ENCODE measurements around the gene ADRB2.
"Not testable (repeated sequence)": the region's sequence is repeated elsewhere in the genome, so short reads cannot be mapped to it uniquely, and the experiment has no call there.

ADRB2 gene

DNA sequence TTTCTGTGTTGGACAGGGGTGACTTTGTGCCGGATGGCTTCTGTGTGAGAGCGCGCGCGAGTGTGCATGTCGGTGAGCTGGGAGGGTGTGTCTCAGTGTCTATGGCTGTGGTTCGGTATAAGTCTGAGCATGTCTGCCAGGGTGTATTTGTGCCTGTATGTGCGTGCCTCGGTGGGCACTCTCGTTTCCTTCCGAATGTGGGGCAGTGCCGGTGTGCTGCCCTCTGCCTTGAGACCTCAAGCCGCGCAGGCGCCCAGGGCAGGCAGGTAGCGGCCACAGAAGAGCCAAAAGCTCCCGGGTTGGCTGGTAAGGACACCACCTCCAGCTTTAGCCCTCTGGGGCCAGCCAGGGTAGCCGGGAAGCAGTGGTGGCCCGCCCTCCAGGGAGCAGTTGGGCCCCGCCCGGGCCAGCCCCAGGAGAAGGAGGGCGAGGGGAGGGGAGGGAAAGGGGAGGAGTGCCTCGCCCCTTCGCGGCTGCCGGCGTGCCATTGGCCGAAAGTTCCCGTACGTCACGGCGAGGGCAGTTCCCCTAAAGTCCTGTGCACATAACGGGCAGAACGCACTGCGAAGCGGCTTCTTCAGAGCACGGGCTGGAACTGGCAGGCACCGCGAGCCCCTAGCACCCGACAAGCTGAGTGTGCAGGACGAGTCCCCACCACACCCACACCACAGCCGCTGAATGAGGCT is at the start of gene ADRB2:
Gene ADRB2 (plus strand): TSS at position 559 of the 686 bp plus-strand sequence. CDS start 221 bp downstream, outside the sequence.
- DNase-seq (ENCODE audit: low read depth), result peak; percentile 96

- DNase-seq (ENCODE audit: low read depth), result peak; percentile 91
Observed at GRCh38 chr5:148776780-148777179, 49.6 kb upstream of the ADRB2 start.

- no peak for DNase-seq (ENCODE audit: low read depth)
Observed at GRCh38 chr5:148778882-148779281, 47.5 kb upstream of the ADRB2 start.

GRCh38 chr5:148780711-148781110 is 45.7 kb upstream of the ADRB2 start:
- DNase-seq (ENCODE audit: low read depth), result no peak

GRCh38 chr5:148781766-148782165 is 44.6 kb upstream of the ADRB2 start:
- DNase-seq (ENCODE audit: low read depth), result no peak

GRCh38 chr5:148785223-148785622 is 41.2 kb upstream of the ADRB2 start:
- DNase-seq (ENCODE audit: low read depth), result no peak

- peak; percentile 63 for DNase-seq (ENCODE audit: low read depth)
Observed at GRCh38 chr5:148786456-148786855, 40.0 kb upstream of the ADRB2 start.

- DNase-seq (ENCODE audit: low read depth), result peak; percentile 78
Observed at GRCh38 chr5:148788636-148789035, 37.8 kb upstream of the ADRB2 start.

DNA sequence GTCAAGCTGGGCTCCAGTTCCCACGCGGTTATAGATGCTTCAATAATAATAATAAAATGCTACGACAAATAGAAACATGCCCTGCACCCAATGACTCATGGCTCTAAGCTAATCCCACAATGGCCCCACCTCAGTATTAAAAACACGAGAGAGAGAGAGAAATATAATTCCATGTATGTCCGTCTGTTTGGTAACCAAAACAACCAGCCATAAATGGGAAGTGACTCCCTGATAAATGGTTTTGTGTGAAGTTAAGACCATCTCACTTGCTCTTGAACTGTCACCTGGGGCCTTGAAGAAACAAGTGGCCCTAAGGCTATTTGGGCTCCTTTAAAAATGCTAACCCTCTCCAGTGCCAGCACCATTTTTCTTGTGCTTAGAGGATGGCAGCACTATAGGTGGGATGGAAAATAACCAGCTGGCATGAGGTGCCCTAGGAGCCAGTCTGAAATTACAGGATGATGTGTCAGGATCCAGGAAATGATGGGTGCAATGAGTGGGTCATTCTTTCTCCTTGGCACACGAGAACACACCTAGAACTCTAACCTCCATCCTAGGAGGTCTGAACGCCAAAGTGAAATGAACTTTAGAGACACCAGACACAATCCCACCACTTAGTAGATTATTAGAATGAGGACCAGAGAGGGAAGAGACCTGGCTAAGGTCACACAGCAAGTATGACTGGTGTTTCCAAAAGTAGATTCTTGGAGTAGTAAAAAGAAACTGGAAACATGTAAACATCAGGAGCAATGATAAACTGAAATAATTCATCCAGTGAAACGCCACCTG is 35.7 kb upstream of the ADRB2 start:
- DNase-seq (ENCODE audit: low read depth), result peak; percentile 40

- DNase-seq (ENCODE audit: low read depth), result peak; percentile 87
Observed at GRCh38 chr5:148791334-148791667, 35.1 kb upstream of the ADRB2 start.

DNA sequence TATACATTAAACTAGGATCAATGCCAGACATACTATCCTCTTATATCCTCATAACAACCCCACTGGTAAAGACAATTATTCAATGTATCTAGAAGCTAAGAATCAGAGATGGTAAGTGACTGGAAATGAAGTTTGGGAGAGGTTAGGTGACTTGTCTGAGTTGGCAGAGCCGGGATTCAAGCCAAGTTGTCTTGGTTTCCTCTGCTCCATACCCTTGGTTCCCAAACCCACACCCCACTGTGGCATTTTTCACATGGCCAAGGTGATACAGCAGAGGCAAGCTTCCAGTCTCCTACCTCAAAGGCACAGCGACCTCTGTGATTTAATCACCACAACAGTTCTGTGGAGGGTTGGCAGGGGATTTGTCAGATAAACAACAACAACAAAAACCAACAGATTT is 34.7 kb upstream of the ADRB2 start:
- no peak for DNase-seq (ENCODE audit: low read depth)

DNA sequence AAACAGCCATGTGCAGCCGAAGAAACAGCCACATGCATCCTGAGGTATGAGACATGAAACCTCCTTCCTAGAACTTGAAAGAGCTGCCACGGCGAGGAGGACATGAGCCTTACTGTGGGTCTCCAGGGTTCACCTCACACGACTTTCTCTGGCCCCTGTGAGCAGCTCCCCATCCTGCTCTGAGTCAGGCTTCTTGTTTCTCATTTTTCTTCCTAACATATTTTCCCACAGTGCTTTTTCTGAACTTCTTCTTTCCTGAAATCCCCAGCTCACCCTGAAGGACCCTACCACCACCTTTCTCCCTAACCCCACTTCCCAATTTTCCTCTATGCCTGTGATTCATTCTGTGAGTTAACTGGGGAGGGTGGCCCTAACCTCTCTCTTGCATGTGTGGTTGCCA is 33.7 kb upstream of the ADRB2 start:
- DNase-seq (ENCODE audit: low read depth), result no peak

DNA sequence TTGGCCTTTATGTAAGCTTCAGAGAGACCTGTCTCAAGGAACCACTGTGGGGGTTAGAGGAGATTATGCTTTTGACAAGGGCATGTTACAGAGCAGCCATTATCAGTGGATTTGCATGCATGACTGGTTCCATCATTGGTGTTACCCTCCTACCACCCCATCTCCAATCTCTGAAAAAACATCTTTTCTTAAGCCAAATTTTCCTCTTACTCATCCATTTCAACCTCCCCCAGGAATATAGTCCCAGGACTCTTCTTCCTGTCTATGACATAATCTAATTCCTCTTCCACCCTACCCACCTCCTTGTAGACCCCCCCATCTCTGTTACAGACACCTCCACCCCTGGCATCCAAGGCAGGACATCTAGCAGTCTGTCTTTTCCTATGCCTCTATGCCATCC is 33.1 kb upstream of the ADRB2 start:
- no peak for DNase-seq (ENCODE audit: low read depth)

- DNase-seq (ENCODE audit: low read depth), result no peak
Observed at GRCh38 chr5:148794275-148794674, 32.1 kb upstream of the ADRB2 start.

DNA sequence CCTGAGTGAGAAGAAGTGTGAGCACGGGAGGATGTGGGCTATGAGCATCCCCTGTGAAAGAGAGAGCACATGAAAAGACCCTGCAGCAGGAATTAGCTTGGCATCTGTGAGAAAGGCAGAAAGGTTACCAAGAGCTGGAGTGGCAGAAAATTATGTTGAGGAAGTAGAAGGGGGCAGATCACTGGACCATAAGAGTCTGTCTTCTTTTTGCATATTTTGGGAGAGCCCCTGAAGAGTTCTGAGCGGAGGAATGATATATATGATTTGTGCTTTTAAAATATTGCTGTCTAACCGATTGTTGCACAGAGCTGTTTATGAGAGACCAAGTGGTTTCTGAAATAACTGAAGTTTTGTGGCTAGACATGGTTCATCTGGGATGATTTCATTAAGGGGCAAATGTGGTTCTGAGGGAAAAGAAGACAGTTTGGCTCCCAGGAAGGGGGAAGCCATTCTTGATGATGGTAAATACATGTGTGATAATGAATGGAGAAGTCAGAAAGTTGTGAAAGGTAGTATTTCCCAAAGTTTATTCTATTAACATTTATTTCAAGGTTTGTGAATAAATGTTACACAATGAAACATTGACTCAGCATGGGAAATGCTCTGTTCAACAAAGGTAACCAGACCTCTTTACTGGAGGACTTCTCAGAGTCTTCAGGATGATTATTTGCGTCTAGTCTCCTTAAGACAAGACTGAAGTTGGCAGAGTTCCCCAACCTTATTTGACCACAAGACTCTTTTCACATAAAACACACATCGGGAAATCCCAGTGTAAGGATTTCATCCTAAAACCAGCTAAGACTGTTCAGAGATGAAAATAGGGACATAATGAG is 31.5 kb upstream of the ADRB2 start:
- DNase-seq (ENCODE audit: low read depth), result no peak

- DNase-seq (ENCODE audit: low read depth), result peak; percentile 50
Observed at GRCh38 chr5:148796936-148797335, 29.5 kb upstream of the ADRB2 start.

DNA sequence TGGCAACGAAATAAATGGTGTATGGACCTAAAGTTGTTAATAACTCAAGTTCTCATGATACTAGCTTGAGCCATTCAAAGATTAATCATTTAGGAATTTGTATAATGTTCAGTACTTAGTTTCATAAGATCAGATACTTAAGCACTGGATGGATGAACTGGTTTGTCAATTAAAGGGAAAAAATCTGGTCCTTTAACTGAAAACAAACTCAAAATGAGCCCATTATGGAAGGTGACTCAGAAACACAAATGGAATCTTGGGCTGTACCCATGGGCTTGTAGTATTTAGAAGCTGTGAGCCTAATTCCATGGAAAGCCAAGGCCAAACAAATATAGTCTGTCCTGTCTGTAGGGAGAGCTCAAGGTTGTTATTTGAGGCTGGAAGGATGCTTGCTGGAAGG is 27.6 kb upstream of the ADRB2 start:
- DNase-seq (ENCODE audit: low read depth), result no peak

- DNase-seq (ENCODE audit: low read depth), result no peak
Observed at GRCh38 chr5:148799737-148800527, 26.5 kb upstream of the ADRB2 start.

DNA sequence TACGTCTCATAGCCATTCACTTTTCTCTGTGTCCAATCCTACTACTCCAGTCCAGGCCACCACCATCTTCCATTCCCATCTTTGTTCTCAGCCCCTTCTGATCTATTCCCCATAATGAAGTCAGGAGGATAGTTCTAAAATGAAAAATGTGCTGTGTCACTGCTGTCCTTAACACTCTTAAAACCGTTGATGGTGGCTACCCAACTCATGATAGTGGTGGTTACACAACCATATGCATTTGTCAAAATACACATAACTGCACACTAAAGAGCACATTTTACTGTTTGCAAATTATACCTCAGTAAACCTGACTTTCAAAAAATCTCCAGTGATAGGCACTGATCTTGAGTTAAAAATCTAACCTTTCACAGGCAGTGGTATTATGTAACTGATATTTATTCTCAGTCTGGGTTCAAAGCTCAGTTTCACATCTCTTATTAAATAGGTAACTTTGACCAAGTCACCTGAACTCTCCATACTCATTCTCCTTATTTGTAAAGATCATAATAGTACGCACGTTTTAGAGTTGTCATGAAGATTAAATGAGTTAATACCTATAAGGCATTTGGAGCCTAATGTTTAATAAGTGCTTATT is 24.6 kb upstream of the ADRB2 start:
- no peak for DNase-seq (ENCODE audit: low read depth)

- not testable (repeated sequence) for DNase-seq (ENCODE audit: low read depth)
Observed at GRCh38 chr5:148803451-148803850, 23.0 kb upstream of the ADRB2 start.

DNA sequence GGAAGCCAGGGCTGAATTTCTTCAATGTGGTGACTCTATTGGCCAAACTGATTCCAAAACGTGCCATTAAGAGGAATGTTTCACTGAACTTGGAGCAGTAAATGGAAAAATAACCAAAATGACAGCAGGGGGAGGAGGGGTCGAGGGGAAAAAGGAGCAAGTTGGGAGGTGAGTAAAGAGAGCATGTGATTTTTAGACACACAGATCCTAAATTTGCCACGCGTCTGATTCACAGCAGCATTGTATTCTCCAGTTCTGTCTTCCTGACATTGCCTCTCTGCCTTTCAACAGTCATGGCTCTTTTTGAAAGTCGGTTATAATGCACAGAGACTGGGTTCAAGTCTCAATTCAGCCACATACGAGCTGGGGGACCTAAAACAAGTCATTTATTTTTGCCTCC is 22.0 kb upstream of the ADRB2 start:
- no peak for DNase-seq (ENCODE audit: low read depth)

All from ELR (cell line).